Esophagus muscularis mucosa (tissue), 3 donors: ENCODE results near the gene COL4A3.

Experiments
- POLR2A ChIP-seq: fragments of 450-650 bp; IDR thresholded peaks from one replicate; pipeline ENCODE4 v1.6.1; 2017; ENCODE audit warnings: antibody characterized with exemption, moderate library complexity, mild to moderate bottlenecking, low read depth
- TF ChIP-seq, protein P1 (sequence below), 3 experiments: fragments of 200-600 bp in 2 of 3; fragments of 450-650 bp in 1 of 3; sonication (generic) in 2 of 3; IDR thresholded peaks; one replicate each; pipeline ENCODE4 v1.5.1; 2017 to 2019; ENCODE audit warnings: antibody characterized with exemption in 3 of 3, mild to moderate bottlenecking in 2 of 3, moderate library complexity in 1 of 3

DNA sequence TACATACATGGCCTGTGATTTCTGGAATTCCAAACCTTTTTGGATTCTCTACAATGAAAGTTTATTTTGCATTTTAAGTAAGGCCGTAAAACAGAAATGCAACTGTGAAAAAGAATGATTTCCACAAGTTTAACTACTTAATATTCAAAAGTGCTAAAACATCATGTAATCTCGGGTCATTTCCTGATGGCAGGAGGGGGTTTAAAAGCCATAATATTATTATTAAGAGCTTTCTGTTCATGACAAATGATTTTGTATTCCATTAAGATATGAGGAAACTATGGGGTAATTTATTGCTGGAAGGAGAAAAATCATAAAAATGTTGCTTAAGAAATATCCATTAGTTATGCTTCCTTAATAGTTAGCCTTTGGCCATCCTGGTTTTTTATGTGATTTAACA, 65.7 kb downstream of the COL4A3 start:
- TF ChIP-seq, protein P1, sequence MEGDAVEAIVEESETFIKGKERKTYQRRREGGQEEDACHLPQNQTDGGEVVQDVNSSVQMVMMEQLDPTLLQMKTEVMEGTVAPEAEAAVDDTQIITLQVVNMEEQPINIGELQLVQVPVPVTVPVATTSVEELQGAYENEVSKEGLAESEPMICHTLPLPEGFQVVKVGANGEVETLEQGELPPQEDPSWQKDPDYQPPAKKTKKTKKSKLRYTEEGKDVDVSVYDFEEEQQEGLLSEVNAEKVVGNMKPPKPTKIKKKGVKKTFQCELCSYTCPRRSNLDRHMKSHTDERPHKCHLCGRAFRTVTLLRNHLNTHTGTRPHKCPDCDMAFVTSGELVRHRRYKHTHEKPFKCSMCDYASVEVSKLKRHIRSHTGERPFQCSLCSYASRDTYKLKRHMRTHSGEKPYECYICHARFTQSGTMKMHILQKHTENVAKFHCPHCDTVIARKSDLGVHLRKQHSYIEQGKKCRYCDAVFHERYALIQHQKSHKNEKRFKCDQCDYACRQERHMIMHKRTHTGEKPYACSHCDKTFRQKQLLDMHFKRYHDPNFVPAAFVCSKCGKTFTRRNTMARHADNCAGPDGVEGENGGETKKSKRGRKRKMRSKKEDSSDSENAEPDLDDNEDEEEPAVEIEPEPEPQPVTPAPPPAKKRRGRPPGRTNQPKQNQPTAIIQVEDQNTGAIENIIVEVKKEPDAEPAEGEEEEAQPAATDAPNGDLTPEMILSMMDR (IDR thresholded peaks at IDR 0.05), result no peak
- no peak for TF ChIP-seq POLR2A
